Esophagus squamous epithelium (tissue), 5 donors: ENCODE data around the gene MIF4GD. TPM values are rescaled to one million over a fixed set of nuclear protein-coding genes. Genes with fewer than 3 reads are reported as not detected.

ENCODE experiments used
- DNase-seq: peaks from one replicate; lab custom pipeline; 2025; lab: John Stamatoyannopoulos, UW
- H3K27ac ChIP-seq, 4 donors: fragments of 200-600 bp; sonication (generic); one replicate each; pipeline ENCODE4 v1.5.1; 2016 to 2019; ENCODE audit warnings: mild to moderate bottlenecking in 1 of 4
- H3K27me3 ChIP-seq, 4 donors: fragments of 200-600 bp; sonication (generic); 1 replicate in 3 of 4; 2 replicates in 1 of 4; pipeline versions ENCODE4 v1.5.1 to v1.6.0; 2017 to 2021; ENCODE audit warnings: antibody characterized with exemption in 1 of 4
- H3K36me3 ChIP-seq, 3 donors: fragments of 200-600 bp; sonication (generic); one replicate each; pipeline ENCODE4 v1.5.1; 2016 to 2019
- H3K4me1 ChIP-seq, 3 donors: fragments of 200-600 bp; sonication (generic); one replicate each; pipeline ENCODE4 v1.5.1; 2017 to 2019
- H3K4me3 ChIP-seq, 4 donors: fragments of 200-600 bp; sonication (generic); 1 replicate in 3 of 4; 2 replicates in 1 of 4; pipeline ENCODE4 v1.5.1; 2016 to 2019; ENCODE audit warnings: mild to moderate bottlenecking in 2 of 4, moderate library complexity in 1 of 4
- H3K9me3 ChIP-seq, 3 donors: fragments of 200-600 bp; sonication (generic); one replicate each; pipeline ENCODE4 v1.5.1; 2016 to 2019
- CTCF ChIP-seq, 6 experiments: fragments of 450-650 bp in 4 of 6; fragments of 200-600 bp in 2 of 6; sonication (generic) in 2 of 6; IDR thresholded peaks; one replicate each; pipeline ENCODE4 v1.5.1; 2016 to 2019; ENCODE audit warnings: antibody characterized with exemption in 6 of 6, mild to moderate bottlenecking in 4 of 6, moderate library complexity in 4 of 6
- POLR2A ChIP-seq, 4 donors: fragments of 450-650 bp; IDR thresholded peaks; one replicate each; pipeline ENCODE4 v1.6.1; 2017; ENCODE audit warnings: antibody characterized with exemption in 4 of 4, mild to moderate bottlenecking in 4 of 4, moderate library complexity in 3 of 4
- WGBS, 2 donors: methylation state at CpG; one replicate each; pipeline ENCODE4 v1.1.5; 2018; 5-methylcytosine and 5-hydroxymethylcytosine counted together
- intact Hi-C: fragments of 100-400 bp; cut with DNase I; formaldehyde crosslinking; loops from one replicate; pipeline ENCODE4 v1.15.0; 2022
- total RNA-seq, 4 donors: library from RNA; depleted of rRNA; stranded (reverse); fragments of >200 nt; gene quantifications; one replicate each; pipeline ENCODE4 v1.1.0, GENCODE V29; 2016
- donor health status: DM: yes; HTN: yes; CAD: no.

MIF4GD gene
- total RNA-seq, 4 donors from 2014 or later = 14.6 to 28.0 (median 21.2) TPM

GRCh38 chr17:75232786-75233185 is 38.2 kb downstream of the MIF4GD start:
- TF ChIP-seq CTCF (IDR thresholded peaks at IDR 0.05) (no peak), POLR2A (IDR thresholded peaks at IDR 0.05) (no peak)
- H3K27me3 ChIP-seq = no peaks in the 10 kb centered on the region
- no peak overlapping the region for H3K4me3 ChIP-seq
- intact Hi-C loops = no loop called here
- DNase-seq = no peak
- H3K27ac ChIP-seq = no peak overlapping the region
- no peaks in the 10 kb centered on the region for H3K9me3 ChIP-seq
- peaks cover 25 to 100% (median 45%) of the 10 kb centered on the region in 3 donors for H3K36me3 ChIP-seq
- WGBS, 2 donors = 97 to 100% methylated on average over 2 to 10 of the region's 13 CpGs
- peaks cover 0 to 8% (median 4%) of the 10 kb centered on the region in 3 donors for H3K4me1 ChIP-seq

- Histone ChIP-seq H3K4me1 (peaks cover 0 to 17% (median 5%) of the 10 kb centered on the region in 3 donors), H3K27ac (no peak overlapping the region), H3K9me3 (no peaks in the 10 kb centered on the region), H3K27me3 (no peaks in the 10 kb centered on the region), H3K36me3 (peaks cover 19 to 100% (median 37%) of the 10 kb centered on the region in 3 donors), H3K4me3 (no peak overlapping the region)
- 80 to 91% methylated on average over 11 to 17 of the region's 18 CpGs for WGBS, 2 donors
- DNase-seq = no peak
- intact Hi-C loops = no loop called here
- TF ChIP-seq POLR2A (IDR thresholded peaks at IDR 0.05) = no peak
- TF ChIP-seq CTCF (IDR thresholded peaks at IDR 0.05) = no peak
These were observed 39.1 kb downstream of the MIF4GD start for GRCh38 chr17:75231741-75232464.

- 97 to 98% methylated on average over 6 of the region's 8 CpGs for WGBS, 2 donors
- H3K27ac ChIP-seq = no peak overlapping the region
- intact Hi-C loops = no loop called here
- no peak overlapping the region for H3K4me3 ChIP-seq
- H3K4me1 ChIP-seq = peaks cover 0 to 19% (median 5%) of the 10 kb centered on the region in 3 donors
- no peaks in the 10 kb centered on the region for H3K27me3 ChIP-seq
- no peak for TF ChIP-seq POLR2A (IDR thresholded peaks at IDR 0.05)
- no peak for TF ChIP-seq CTCF (IDR thresholded peaks at IDR 0.05)
- peaks cover 19 to 100% (median 29%) of the 10 kb centered on the region in 3 donors for H3K36me3 ChIP-seq
- no peak for DNase-seq
- H3K9me3 ChIP-seq = no peaks in the 10 kb centered on the region
These were observed 40.0 kb downstream of the MIF4GD start for GRCh38 chr17:75231071-75231470.

- no peak for DNase-seq
- WGBS, 2 donors = 33 to 48% methylated on average over 1 to 3 of the region's 4 CpGs
- intact Hi-C loops = no loop called here
- peaks cover 0 to 19% (median 5%) of the 10 kb centered on the region in 3 donors for H3K4me1 ChIP-seq
- TF ChIP-seq CTCF (IDR thresholded peaks at IDR 0.05) (no peak), POLR2A (IDR thresholded peaks at IDR 0.05) (no peak)
- H3K27ac ChIP-seq = peak overlapping the region in 3 of 4 donors; percentile 16 to 50 (median 49)
- no peaks in the 10 kb centered on the region for H3K9me3 ChIP-seq
- no peak overlapping the region for H3K4me3 ChIP-seq
- H3K36me3 ChIP-seq = peaks cover 25 to 100% (median 36%) of the 10 kb centered on the region in 3 donors
- no peaks in the 10 kb centered on the region for H3K27me3 ChIP-seq
These were observed 42.2 kb downstream of the MIF4GD start for GRCh38 chr17:75228847-75229246.

GRCh38 chr17:75228305-75228704 is 42.7 kb downstream of the MIF4GD start:
- no peak for TF ChIP-seq CTCF (IDR thresholded peaks at IDR 0.05)
- TF ChIP-seq POLR2A (IDR thresholded peaks at IDR 0.05) = no peak
- H3K36me3 ChIP-seq = peaks cover 25 to 100% (median 36%) of the 10 kb centered on the region in 3 donors
- H3K27me3 ChIP-seq = no peaks in the 10 kb centered on the region
- no peaks in the 10 kb centered on the region for H3K9me3 ChIP-seq
- no peak overlapping the region for H3K4me3 ChIP-seq
- WGBS, 2 donors = 13 to 40% methylated on average over 2 of the region's 2 CpGs
- intact Hi-C loops = no loop called here
- peak overlapping the region in 3 of 4 donors; percentile 16 to 50 (median 49) for H3K27ac ChIP-seq
- no peak for DNase-seq
- peaks cover 0 to 19% (median 5%) of the 10 kb centered on the region in 3 donors for H3K4me1 ChIP-seq
